Tibial nerve (tissue), 4 donors: ENCODE results near the gene P2RY4.

Experiments used
- EP300 ChIP-seq, 2 donors: sonication (generic); formaldehyde crosslinking; IDR thresholded peaks; one replicate each; pipeline ENCODE4 v1.6.1; 2017; ENCODE audit warnings: antibody characterized with exemption in 2 of 2, mild to moderate bottlenecking in 1 of 2
- POLR2A ChIP-seq, 2 donors: fragments of 450-650 bp; IDR thresholded peaks; one replicate each; pipeline ENCODE4 v1.6.1; 2017; ENCODE audit warnings: antibody characterized with exemption in 2 of 2, mild to moderate bottlenecking in 2 of 2, moderate library complexity in 2 of 2
- TF ChIP-seq, protein P1 (sequence below), 5 experiments: fragments of 200-600 bp in 3 of 5; fragments of 450-650 bp in 2 of 5; sonication (generic) in 3 of 5; IDR thresholded peaks; one replicate each; pipeline ENCODE4 v1.5.1; 2016 to 2019; ENCODE audit warnings: antibody characterized with exemption in 5 of 5, mild to moderate bottlenecking in 3 of 5, moderate library complexity in 2 of 5

- TF ChIP-seq, protein P1, sequence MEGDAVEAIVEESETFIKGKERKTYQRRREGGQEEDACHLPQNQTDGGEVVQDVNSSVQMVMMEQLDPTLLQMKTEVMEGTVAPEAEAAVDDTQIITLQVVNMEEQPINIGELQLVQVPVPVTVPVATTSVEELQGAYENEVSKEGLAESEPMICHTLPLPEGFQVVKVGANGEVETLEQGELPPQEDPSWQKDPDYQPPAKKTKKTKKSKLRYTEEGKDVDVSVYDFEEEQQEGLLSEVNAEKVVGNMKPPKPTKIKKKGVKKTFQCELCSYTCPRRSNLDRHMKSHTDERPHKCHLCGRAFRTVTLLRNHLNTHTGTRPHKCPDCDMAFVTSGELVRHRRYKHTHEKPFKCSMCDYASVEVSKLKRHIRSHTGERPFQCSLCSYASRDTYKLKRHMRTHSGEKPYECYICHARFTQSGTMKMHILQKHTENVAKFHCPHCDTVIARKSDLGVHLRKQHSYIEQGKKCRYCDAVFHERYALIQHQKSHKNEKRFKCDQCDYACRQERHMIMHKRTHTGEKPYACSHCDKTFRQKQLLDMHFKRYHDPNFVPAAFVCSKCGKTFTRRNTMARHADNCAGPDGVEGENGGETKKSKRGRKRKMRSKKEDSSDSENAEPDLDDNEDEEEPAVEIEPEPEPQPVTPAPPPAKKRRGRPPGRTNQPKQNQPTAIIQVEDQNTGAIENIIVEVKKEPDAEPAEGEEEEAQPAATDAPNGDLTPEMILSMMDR (IDR thresholded peaks at IDR 0.05): no peak
- TF ChIP-seq EP300 (IDR thresholded peaks at IDR 0.05) (no peak), POLR2A (IDR thresholded peaks at IDR 0.05) (no peak)
Observed at GRCh38 chrX:70268034-70268433, 8.0 kb upstream of the P2RY4 start, which contains the start of gene ARR3.
